WI38 (cell line): ENCODE results near the gene HIPK1.
A peak's percentile ranks its signal among the peaks of the same experiment; 100 is the strongest.

Experiments used
- H3K4me3 ChIP-seq: 2 replicates; pipeline ENCODE4 v1.5.1; 2011; ENCODE audit warnings: low read depth, mild to moderate bottlenecking, control low read depth, low read length
- TF ChIP-seq, protein P1 (sequence below): IDR thresholded peaks from 2 replicates; pipeline ENCODE4 v1.5.1; 2012; ENCODE audit warnings: low read depth, mild to moderate bottlenecking, control low read depth, low read length

HIPK1 gene

DNA sequence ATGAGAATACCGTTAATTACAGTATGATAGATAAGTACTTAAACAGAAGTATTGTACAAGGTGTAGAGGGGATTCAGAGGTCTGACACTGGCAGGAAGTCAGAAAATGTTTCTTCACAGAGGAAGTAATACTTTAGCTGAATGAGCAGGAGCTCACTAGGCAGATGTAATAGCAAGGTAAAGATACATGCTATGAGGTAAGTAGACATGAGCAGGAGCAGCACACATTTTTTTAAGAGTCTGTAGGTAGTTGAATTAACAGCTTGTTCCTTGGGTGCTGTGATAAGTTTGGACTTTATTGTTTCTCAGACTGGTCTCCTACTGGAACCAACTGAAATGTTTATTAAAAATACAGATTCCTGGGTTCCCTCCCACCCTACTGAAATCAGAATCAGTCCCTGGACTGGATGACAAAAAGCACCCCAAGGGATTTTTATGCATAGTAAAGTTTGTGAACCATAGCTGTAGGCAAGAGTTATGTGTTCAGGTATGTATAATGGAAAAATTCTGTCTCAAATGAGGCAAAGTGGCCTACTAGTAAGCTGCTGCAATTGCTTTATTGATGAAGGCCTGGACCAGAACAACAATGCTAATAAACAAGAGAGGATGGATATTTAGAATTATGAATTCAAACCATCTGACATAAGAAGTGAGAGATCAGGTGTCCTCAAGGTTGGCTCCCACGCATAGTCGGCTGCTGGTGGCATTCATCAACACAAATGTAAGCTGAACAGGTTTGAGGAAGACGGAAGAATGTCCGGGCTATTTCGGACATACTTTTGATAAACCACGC lies 25.4 kb upstream of the HIPK1 start:
- H3K4me3 ChIP-seq, result peak overlapping the region; percentile 94
- TF ChIP-seq, protein P1, sequence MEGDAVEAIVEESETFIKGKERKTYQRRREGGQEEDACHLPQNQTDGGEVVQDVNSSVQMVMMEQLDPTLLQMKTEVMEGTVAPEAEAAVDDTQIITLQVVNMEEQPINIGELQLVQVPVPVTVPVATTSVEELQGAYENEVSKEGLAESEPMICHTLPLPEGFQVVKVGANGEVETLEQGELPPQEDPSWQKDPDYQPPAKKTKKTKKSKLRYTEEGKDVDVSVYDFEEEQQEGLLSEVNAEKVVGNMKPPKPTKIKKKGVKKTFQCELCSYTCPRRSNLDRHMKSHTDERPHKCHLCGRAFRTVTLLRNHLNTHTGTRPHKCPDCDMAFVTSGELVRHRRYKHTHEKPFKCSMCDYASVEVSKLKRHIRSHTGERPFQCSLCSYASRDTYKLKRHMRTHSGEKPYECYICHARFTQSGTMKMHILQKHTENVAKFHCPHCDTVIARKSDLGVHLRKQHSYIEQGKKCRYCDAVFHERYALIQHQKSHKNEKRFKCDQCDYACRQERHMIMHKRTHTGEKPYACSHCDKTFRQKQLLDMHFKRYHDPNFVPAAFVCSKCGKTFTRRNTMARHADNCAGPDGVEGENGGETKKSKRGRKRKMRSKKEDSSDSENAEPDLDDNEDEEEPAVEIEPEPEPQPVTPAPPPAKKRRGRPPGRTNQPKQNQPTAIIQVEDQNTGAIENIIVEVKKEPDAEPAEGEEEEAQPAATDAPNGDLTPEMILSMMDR, result no peak

DNA sequence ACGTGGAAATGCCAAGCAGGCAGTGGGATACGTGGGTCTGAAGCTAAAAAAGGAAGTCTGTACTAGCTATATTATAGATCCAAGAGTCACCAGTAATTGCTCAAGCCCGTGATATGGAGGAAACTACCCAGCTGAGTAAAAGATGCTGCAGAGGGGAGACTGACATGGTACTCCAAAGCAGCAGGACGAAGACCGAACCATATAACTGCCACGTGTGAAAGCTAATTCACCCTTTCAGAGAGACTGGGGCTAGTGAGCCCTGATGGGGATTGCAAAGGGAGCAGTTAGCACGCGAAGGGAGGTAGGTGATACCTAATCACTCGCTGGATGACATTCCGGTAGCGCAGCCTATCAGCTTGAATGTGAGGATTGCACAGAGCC lies 24.8 kb upstream of the HIPK1 start:
- peak overlapping the region; percentile 94 for H3K4me3 ChIP-seq
- TF ChIP-seq, protein P1, result no peak

DNA sequence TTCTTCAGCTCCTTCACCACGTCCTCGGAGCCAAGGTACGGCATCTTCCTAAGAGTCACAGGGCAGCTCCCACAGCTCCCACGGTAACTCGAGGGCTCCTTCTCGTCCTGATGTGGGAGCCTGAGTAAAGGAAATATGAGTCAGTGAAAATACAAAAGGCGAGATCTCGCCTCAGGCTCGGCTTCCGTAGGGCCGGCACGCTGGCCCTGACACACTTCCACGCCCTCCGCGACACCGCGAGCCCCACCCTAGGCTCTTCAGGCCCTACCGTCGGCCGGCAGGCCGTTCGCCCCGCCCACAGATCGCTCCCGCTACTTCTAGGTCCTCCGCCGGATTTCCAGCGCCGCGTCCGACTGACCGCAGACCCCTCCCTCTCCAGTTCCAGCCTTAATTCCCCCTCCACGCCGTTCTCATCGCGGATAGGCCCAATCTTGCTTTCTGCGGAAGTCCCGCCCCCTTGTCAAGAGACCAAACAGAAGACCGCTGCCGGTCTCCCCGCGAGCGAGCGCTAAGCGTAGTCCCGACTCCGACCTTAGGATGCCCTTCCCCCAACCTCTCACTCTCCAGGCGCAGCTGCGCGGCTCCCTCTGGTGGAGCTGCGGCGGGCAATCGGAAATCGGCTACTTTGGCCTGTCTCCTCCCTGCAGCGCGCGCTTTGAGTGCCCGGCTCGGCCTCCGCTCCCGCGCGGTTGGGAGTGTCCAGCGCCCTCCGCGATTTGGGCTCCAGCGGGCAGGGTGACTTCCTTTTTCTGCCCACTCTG lies 24.3 kb upstream of the HIPK1 start, which contains the start of the genes AP4B1 and DCLRE1B:
Gene AP4B1, minus strand, starts transcription at position 126 of the 761 bp plus-strand sequence. Its CDS starts 82 bp downstream, at position 44.
Gene DCLRE1B, plus strand, starts transcription at position 653 of the 761 bp plus-strand sequence. CDS start 261 bp downstream, outside the sequence.
- peak within 1 kb of the TSS; percentile 94 for H3K4me3 ChIP-seq

DNA sequence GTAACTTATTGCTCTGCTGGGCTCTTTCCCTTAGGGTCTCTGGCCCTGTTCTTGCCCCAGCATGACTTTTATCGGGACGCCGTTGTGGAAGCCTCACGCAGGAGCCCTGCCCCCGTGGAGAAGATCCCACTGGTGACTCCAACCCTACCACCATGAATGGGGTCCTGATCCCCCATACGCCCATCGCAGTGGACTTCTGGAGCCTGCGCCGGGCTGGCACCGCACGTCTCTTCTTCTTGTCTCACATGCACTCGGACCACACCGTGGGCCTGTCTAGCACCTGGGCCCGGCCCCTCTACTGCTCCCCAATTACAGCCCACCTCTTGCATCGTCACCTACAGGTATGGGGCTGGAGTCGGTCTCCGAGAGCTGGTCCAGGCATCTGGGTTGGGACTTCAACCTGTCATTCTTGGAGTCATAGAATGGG lies 23.7 kb upstream of the HIPK1 start:
- peak overlapping the region; percentile 94 for H3K4me3 ChIP-seq
- TF ChIP-seq, protein P1, result no peak

More for the DNA sequence above, 24.3 kb upstream of the HIPK1 start, which contains the start of the genes AP4B1 and DCLRE1B:
- TF ChIP-seq, protein P1, result peak; percentile 61

DNA sequence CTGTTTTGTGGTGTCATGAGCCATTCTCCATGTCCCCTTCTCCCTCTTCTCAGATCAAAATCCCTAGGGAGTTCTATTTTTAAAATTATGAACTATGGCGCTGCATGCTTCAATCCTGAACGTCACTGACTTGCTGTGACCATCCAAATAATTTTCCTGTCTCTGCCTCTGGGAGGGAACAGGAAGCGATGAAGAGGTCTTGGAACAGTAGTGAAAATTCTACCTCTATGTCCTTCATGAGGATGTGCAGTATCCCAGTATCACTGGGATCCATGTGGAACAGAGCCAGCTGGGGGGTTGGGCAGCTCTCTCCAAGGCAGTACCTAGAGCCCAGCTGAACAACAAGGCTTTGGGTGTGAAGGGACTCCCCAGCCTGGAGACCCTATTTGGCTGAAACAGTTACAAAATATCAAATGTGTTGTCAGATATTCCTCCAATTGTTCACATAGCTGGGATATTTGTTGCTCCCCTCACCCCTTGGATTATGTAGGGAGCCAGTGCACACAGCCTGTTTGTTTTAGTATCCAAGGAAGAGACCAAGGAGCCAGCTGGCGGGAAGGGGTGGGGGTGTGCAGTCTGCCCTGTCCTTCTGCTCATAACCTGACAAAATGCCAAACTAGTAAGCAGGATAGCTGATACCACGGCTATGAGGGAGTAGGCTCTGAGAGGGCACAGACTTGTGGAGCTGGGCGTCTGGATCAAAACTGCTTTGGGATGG lies 16.4 kb upstream of the HIPK1 start:
- H3K4me3 ChIP-seq, result no peak overlapping the region
- TF ChIP-seq, protein P1, result no peak

DNA sequence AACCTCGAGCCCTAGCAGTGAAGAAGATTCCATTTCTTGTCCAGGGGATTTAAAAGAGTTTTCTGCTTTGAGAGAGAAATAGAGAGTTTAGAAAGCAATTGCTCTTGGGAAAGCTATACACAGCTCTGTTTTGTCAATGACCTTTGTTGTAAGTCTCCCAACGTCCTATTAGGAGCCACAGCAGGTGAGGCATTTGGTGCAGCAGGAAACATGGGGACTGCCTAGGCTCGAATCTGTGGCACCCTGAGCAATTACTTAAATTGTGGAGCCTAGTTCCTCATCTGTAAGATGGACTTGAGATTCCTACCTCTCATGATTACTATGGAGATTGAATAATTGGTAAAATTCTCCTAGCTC lies 15.8 kb upstream of the HIPK1 start:
- no peak overlapping the region for H3K4me3 ChIP-seq
- TF ChIP-seq, protein P1, result no peak
